GM18873 (cell line): ENCODE data around the gene SULT1C3.

Source experiments
- ATAC-seq: cut with Tn5 transposase; IDR thresholded peaks from one replicate; pipeline ENCODE4 v1.9.1; 2021; ENCODE audit warnings: mild to moderate bottlenecking, moderate library complexity, moderate number of reproducible peaks; ENCODE audit not compliant: unreplicated experiment, low FRiP score

Gene SULT1C3

DNA sequence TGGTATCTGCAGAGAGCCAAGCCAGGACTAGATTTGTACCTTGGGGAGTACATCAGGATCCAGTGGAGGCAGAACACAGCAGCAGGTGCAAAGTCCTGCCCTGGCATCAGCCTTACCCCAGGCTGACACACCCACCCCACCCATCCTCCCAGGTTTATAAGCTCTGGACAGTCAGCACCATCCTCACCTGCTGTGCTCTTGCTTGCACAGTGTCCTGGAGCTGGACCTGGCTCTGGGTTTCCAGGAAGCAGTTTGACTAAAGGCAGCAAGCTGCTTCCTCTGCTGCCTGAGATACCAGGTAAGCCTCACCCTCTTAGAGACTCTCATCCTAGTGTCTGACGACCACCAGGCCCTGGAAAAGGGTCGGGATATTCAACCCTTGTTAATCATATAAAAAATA, at the start of gene SULT1C3:
Gene SULT1C3, plus strand, starts transcription at position 183 of the 400 bp plus-strand sequence. CDS start 7,227 bp downstream, outside the sequence.
- no peak for ATAC-seq

DNA sequence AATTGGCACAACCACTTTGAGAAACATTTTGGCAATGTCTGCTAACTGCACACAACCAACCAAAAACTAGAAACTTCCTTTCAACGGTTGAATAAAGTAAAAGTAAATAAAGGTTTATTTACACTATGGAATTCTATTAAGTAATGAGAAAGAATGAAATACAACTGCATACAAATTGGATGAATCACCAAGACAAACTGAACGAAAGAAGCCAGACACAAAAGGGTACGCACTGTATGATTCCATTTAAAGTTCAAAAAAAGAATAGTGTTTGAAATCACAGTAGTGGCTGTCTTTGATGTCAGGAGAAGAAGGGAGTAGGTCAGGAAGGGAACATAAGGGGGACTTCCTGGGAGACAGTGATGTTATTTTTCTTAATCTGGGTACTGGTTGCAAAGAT, 46.5 kb upstream of the SULT1C3 start:
- no peak for ATAC-seq

DNA sequence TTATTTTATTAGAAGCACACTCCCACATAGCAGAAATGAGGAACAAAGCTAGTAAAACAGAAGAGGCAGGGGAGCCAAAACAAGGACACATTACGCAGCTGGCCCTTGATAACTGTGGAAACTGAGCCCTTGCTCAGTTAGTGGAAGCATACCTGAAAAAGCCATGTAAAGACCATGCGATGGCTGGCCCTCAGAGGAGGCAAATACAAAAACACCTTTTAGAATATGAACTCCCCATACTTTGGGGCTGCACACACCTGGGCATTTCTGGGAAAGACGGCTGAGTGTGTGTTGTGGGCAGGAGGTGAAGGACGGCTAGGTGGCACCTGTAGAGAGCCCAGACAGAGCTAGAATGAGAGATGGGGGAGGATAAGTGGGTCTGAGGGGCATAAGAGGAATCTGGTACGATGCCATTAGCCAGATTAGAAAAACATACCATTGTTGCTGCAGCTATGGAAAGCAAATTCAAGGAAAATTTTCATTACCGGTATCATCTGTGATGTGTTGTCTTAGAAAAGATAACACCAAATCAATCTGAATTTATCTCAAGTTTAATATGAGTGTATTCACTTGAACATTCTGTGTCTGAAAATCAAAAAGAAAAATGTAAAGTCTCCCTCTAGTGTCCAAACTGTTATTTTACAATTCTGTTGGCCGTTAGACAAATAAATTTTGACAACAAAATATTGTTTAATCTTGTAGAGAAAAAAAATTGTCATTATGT, 45.2 kb upstream of the SULT1C3 start:
- no peak for ATAC-seq

DNA sequence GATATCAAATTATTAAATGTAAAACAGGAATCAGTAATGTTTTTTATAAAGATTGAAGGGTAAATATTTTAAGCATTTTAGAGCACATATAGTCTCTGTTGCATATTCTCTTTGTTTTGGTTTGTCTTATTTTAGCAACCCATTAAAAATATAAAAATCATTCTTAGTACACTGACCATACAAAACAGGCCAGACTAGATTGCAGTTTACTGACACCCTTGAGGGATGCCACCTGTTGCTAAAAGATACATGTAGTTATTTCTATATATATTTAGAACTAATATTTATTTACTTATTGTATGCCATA, 44.7 kb upstream of the SULT1C3 start:
- no peak for ATAC-seq

DNA sequence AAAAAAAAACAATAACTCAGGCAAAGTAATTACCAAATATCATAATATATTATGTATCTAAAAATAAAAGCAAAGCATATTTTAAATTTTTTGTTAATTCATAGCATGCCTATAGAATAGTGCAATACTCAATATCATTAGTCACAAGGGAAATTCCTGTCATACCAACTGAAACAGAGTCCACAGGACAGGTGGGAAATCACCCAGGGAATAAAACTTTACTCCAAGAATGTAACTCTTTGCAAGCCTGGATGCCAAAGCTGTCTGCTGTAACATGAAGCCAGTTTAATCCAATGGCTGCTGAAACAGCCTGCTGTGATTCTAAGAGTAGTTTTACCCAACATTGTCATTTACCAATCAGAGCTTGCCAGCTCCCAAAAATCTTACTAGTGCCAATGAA, 40.0 kb upstream of the SULT1C3 start:
- no peak for ATAC-seq

DNA sequence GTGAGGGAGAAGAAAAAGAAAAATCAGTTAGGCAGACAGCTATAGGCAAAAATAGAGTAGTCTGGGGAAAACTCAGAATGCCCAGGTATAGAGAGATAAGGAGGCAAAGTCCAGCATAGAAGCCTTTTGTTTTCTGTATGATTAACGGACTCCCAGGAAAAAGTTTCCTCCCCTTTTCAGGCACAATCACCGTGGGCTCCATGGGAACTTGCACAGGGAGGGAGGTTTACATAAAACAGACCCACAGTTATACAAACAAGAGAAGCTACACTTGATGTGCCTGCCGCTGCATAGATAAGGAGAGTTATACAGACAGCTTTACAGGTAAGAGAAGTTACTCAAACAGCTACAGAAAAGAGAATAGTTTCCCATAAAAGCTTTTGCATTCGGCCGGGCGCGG, 39.2 kb upstream of the SULT1C3 start:
- ATAC-seq = no peak

DNA sequence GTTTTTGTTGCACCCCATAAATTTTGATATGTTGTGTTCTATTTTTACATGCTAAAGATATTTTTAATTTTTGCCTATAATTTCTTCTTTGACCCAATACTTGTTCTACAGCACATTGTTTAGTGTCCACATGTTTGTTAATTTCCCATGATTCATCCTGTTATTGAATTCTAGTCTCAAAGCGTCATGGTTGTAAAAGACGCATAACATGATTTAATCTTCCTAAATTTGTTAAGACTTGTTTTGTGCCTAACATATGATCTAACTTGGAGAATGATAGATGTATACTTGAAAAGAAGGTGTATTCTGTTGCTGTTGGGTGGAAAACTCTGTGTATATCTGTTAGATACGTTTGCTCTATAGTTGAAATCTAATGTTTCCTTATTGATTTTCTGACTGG, 27.1 kb upstream of the SULT1C3 start:
- no peak for ATAC-seq

DNA sequence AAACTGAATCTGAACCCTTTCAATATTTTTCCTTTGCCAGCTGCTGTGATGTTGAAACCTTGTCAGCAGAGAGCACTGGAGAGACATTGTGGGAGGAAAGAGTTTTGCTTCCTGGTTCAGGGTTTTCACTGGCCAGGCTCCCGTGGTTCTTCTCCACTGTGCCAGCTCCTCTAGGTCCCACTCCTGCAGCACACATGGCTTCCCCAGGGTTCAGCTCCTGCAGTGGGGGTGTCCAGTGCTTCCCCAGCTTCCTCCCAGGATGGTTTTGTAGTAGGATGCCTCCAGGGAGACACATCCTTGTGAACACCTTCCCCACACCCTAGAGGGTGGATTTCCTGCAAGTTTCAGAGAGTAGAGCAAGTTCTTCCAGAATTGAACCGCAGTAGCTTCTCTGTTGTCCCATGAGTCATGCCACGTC, 24.0 kb upstream of the SULT1C3 start:
- ATAC-seq = no peak

DNA sequence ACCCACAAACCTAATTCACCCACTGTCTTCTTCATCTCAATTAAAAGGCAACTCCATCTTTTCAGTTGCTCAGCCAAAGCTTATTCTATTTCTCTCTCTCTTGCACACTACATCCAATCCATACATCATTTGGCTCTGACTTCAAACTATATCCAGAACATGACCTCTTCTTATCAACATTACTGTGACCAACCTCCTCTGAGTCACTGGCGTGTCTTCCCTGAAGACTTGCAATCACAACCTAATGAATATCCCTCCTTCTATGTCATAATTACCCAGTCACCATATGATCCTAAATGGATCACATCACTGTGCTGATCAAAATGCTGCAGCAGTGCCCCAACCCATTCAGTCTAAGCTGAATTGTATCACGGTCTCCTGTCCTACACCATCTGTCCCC, 22.6 kb upstream of the SULT1C3 start:
- no peak for ATAC-seq

DNA sequence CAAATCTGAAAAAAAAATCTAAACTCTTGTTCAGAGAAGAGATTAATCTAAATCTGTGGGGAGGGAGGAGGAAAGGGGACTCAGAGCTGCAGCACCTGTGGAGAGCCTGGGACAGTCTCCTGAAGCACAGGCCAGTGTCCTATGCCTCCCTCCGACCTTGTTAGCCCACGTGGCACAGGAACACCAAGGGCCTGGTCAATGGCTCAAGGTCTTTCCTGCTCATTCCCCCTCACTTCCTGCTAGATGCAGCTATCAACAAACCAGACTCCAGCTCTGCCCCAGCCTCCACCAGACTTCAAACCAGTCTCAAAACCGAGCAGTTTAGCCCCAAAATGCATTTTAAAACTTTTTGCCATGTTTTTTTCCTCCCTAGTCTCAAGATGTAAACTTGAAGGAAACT, 20.1 kb upstream of the SULT1C3 start:
- no peak for ATAC-seq

DNA sequence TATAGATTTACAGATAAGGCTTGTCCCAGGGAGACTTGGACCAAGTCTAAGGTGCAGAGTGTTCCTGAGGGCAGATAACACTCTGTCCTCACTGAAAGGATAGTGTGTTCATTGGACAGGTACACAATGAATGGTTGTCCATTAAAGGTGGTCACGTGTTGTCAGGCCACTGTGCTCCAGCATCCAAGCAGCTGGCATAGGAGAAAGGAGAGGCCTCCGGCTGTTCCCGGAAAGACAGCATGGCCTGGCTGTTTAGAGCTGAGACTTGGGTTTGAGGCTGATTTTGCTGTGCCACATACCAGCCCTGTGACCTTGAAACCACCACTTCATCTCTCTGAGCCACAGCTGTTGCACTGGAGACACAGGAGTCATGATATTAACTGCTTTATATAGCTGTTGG, 19.6 kb upstream of the SULT1C3 start:
- no peak for ATAC-seq

DNA sequence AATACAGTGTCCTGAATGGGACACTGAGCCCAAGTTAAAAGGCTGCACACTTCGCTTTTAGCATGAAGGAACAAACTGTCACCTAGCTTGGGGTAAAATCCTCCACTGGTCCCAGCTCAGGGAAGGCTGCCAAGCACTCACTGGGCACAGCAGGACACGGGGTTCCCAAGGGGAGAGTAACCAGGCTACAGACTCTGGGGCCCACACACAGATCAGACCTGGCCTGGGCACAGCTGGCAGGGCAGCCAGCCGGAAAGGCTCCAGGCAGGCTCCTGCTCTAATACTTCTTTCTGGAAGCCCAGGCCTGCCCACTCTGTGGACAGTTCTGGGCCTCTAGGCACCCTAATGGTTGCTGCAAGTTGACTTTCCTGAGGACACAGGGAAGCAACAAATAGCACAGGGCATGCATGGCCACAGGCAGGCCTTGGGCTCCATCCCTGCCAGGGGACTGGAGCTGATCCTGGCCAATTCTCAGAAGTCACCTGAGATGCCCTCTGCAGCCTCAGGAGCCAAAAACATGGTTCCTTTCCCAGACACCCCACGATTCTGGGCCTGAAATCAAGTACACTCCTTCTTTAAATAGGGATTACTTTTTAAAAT, 18.7 kb upstream of the SULT1C3 start:
- ATAC-seq = no peak

DNA sequence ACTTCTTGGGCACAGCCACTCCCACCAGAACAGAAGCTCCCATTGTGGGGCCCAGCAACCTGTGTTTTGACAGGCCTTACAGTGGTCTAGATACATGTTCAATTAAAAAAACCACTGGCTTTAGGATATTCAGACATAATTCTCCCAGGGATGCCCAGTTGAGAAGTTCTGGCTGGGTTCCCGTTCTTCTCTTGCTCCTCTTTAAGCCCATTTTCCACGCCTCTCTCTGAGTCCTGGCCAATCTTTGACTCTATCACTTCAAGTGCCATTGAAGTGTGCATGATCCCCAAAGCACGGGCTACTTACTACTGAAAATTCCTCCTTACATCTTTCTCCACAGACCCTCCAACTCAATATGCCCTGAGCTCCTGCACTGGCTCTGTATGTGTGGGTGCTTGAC, 17.5 kb upstream of the SULT1C3 start:
- no peak for ATAC-seq

DNA sequence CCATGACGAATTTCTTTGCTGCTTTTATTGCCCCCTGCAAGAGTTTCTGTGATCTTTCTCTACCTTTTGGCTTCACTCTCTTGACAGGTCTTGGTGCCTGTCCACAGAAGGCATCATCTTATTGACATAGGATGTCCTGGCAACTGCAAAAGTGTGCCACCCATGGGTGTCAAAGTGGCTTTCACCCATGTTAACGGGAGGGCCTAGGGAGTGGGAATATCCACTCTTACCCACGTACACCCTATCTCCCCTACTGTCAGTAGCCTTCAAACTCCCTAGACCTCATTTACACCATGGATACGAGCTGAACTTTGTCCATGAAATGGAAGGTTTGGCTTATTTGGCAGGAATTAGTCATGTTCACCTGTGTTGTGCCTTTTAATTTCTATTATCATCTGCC, 16.2 kb upstream of the SULT1C3 start:
- no peak for ATAC-seq

DNA sequence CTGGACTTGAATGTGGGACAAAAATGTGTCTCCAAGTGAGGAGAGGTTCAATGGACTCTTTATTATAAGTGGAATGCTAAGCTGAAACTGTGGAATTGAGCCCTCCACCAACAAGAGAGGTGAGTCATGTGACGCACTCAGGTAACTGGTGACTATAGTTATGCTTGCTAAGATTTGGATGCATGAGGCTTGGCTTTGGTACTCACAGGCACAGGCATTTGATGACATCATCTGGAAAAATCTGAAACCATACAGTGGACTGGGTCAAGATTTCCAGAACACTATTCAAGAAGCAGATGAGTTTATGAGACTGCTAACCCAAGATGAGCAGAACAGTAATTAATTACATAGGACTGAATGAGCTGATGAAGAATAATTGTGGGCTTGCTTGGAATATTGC, 15.7 kb upstream of the SULT1C3 start:
- no peak for ATAC-seq

DNA sequence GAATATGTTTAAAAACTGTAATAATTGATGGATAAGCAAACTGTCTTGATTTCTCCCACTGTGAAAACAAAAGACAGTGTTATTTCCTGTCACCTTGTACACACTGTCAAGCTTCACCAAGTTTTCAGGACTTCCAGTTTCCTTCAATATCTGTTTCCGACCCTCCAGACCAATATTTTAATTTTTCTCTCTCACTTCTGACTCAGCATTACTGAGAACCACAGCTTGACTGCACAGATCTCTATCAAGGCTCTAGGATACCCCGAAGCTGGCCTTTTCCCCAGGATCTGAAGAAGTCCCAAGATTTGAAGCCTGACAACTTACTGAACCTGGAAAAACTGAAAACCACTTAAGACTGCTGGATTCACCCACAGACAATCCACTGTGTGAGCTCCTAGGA, 13.2 kb upstream of the SULT1C3 start:
- no peak for ATAC-seq

DNA sequence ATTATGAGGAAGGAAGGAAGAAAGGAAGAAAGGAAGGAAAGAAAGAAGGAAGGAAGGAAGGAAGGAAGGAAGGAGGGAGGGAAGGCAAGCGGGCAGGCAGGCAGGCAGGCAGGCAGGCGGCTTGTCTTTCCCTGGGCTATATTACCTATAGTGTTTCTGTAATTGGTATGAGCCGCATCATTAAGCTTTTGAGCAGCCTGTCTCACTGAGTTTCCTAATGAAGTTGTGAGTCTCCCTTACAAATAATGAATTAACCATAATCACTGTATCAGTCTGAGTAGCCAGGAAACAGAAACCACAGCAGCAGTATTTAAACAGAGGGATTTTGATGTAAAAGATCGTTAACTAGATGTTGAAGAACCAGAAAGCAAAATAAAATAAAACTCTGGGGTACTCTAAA, 11.8 kb upstream of the SULT1C3 start:
- ATAC-seq = no peak

DNA sequence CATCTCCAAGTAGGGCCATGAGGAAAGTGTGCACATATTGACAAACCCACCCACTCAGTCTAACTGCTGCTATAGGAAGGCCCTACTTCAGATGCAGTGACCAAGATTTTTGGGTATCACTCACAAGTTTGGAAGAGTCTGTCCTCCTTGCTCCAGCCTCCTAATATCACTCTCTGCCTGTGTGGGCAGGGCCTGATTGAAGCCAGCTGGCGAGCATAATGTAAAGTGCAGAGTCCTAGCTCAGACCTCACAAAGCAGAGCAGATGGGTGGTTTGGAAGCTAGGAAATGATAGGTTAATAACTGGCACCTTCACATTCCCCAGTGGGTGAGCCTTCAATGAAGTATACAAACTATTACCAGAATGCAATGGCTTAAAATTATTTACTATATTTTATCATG, 11.2 kb upstream of the SULT1C3 start:
- no peak for ATAC-seq

DNA sequence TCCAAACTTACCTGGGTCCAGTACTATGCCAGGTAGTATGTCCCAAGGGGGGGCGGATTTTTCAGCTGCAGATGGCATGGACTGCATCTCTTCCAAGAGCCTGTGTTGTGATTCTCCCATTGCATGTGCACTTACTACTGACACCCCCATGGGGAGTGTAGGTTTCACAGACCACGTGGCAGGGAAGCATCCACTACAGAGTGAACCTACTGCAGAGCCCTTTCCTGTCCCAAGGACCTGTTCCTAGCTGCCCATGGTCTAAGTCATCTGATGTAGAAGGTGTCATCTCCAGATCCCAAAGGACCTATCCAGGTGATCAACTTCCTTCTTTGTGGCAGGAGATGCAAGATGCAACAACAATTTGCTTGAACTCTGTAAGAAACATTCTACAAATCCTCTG, 9.9 kb upstream of the SULT1C3 start:
- ATAC-seq = no peak

DNA sequence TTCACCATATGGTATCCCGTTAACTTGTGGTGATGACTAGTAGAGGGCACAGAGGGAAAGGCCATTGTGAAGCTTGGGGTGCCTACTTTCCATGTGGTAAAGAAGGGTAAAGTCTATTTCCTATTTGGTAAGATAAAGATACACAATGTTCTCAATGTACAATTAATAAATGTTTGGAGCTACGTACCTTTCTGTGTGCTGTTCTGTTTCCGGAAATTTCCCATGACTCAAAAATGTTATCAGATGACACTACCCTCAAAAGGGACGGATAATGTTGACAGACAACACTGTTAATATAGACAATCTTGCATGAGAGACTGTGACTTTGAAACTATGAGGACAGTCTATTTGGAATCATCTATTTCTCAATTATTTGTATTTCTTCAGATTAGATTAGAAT, 4.2 kb upstream of the SULT1C3 start:
- no peak for ATAC-seq

DNA sequence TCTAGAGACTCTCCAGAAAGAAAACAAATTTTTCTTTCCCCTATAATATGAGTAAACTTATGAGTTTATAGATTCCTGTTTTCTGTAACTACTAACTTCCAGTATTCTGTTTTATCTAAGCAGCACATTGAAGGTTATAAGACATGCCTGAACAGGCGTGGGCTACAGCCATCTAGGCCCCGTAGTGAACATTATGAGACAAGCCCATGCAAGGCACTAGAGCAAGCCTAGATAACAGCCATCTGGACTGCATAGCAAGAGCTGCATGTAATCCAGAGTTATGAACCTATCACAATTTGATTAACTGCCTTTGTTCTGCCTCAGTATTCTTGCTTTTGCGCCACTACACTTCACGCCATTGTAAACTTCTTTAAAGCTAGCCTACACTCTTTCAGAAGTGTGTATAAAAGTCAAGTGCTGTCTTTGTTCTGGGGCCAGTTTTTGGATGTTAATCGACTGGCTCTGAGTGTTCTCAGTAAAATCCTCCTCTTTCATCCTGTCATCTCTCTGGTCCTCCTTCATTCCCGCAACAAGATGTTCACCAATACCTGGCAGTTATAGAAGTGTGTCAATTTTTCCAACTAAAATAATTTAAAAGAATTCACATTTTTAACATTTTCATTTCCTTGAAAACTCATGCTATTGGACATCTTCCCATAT, 3.0 kb upstream of the SULT1C3 start:
- ATAC-seq = no peak

DNA sequence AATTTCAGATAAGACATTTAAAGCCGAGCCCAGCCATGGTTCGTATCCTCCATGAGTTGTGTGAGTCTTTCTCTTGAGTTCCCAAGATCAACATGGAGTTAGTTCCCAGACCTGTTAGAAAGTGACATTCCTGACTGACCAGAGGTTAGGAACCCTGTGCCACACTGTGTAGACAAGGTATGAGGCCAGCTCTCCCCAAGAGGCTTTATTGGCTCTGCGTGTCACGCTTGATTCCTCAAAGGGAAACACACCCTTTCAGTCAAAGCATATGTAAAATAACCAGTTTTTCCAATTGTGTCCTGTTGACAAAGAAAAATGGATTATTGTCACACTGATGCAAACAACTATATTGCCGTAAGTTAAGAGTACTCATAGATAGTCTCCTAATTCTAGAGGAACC, 1.2 kb downstream of the SULT1C3 start:
- no peak for ATAC-seq
